ENCODE results near the gene CHTOP.
"Not testable (repeated sequence)": the region's sequence is repeated elsewhere in the genome, so short reads cannot be mapped to it uniquely, and the experiment has no call there.

CHTOP gene

GRCh38 chr1:153663211-153663610 lies 29.3 kb downstream of the CHTOP start:
- DNase-seq (ENCODE audit: low spot score) = no peak

- no peak for DNase-seq (ENCODE audit: low spot score)
These were observed 33.6 kb downstream of the CHTOP start for GRCh38 chr1:153667439-153667838.

GRCh38 chr1:153668672-153669071 lies 34.8 kb downstream of the CHTOP start:
- DNase-seq (ENCODE audit: low spot score) = not testable (repeated sequence)

- DNase-seq (ENCODE audit: low spot score) = no peak
These were observed 35.7 kb downstream of the CHTOP start for GRCh38 chr1:153669606-153670005.

- DNase-seq (ENCODE audit: low spot score) = no peak
These were observed 36.5 kb downstream of the CHTOP start for GRCh38 chr1:153670257-153670858.

- peak; percentile 98 for DNase-seq (ENCODE audit: low spot score)
These were observed 37.2 kb downstream of the CHTOP start, which contains the start of gene ILF2 for GRCh38 chr1:153670859-153671627. Gene ILF2, minus strand, starts transcription at chr1:153670993. Its CDS starts 71 bp downstream, at chr1:153670922.

- peak; percentile 24 for DNase-seq (ENCODE audit: low spot score)
These were observed 37.9 kb downstream of the CHTOP start for GRCh38 chr1:153671628-153672353.

GRCh38 chr1:153673511-153673910 lies 39.6 kb downstream of the CHTOP start:
- no peak for DNase-seq (ENCODE audit: low spot score)

- DNase-seq (ENCODE audit: low spot score) = peak; percentile 77
These were observed 44.1 kb downstream of the CHTOP start for GRCh38 chr1:153677718-153678518.

GRCh38 chr1:153678519-153679336 lies 44.9 kb downstream of the CHTOP start, which contains the start of gene NPR1:
Gene NPR1, plus strand, starts transcription at chr1:153678688. Its CDS starts 421 bp downstream, at chr1:153679109.
- peak; percentile 68 for DNase-seq (ENCODE audit: low spot score)

GRCh38 chr1:153679337-153680119 lies 45.7 kb downstream of the CHTOP start:
- no peak for DNase-seq (ENCODE audit: low spot score)

- no peak for DNase-seq (ENCODE audit: low spot score)
These were observed 46.2 kb downstream of the CHTOP start for GRCh38 chr1:153680120-153680403.

- no peak for DNase-seq (ENCODE audit: low spot score)
These were observed 48.9 kb downstream of the CHTOP start for GRCh38 chr1:153682730-153683129.

GRCh38 chr1:153683854-153684253 lies 50.0 kb downstream of the CHTOP start:
- DNase-seq (ENCODE audit: low spot score) = peak; percentile 52

- DNase-seq (ENCODE audit: low spot score) = no peak
These were observed 51.0 kb downstream of the CHTOP start for GRCh38 chr1:153684892-153685291.

GRCh38 chr1:153685544-153686340 lies 51.9 kb downstream of the CHTOP start:
- no peak for DNase-seq (ENCODE audit: low spot score)

- DNase-seq (ENCODE audit: low spot score) = no peak
These were observed 53.7 kb downstream of the CHTOP start for GRCh38 chr1:153687346-153688125.

GRCh38 chr1:153688276-153688675 lies 54.4 kb downstream of the CHTOP start:
- no peak for DNase-seq (ENCODE audit: low spot score)

Data from GM03348 (cell line).